ENCODE measurements around the gene ATAD5.

DNA sequence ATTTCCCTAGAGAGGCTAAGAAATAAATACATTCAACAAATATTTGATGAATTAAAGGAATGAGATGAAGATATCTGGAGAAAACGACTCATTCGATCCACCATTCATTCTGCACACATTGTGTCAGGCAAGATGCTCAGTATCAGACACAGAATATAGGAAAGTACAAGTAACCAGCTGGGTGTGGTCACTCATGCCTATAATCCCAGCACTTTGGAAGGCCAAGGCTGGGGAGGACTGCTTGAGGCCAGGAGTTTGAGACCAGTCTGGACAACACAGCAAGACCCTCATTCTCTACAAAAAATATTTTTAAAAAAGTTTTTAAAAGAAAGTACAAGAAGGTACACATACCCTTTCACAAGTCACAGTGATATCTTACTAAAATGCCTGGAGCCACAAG, 49.6 kb upstream of the ATAD5 start:
- TF ChIP-seq EZH2 (conservative IDR thresholded peaks at IDR 0.05; ENCODE audit: low read depth, low read length) (no peak), RELA (CRISPR knock-in tag; IDR thresholded peaks at IDR 0.05) (no peak), ZBTB38 (CRISPR knock-in tag; IDR thresholded peaks at IDR 0.05) (no peak), MTF1 (CRISPR knock-in tag; IDR thresholded peaks at IDR 0.05) (no peak), FOXA3 (CRISPR knock-in tag; IDR thresholded peaks at IDR 0.05) (no peak), ZFX (CRISPR knock-in tag; IDR thresholded peaks at IDR 0.05; ENCODE audit: low read depth) (no peak)
- TF ChIP-seq, protein P1, sequence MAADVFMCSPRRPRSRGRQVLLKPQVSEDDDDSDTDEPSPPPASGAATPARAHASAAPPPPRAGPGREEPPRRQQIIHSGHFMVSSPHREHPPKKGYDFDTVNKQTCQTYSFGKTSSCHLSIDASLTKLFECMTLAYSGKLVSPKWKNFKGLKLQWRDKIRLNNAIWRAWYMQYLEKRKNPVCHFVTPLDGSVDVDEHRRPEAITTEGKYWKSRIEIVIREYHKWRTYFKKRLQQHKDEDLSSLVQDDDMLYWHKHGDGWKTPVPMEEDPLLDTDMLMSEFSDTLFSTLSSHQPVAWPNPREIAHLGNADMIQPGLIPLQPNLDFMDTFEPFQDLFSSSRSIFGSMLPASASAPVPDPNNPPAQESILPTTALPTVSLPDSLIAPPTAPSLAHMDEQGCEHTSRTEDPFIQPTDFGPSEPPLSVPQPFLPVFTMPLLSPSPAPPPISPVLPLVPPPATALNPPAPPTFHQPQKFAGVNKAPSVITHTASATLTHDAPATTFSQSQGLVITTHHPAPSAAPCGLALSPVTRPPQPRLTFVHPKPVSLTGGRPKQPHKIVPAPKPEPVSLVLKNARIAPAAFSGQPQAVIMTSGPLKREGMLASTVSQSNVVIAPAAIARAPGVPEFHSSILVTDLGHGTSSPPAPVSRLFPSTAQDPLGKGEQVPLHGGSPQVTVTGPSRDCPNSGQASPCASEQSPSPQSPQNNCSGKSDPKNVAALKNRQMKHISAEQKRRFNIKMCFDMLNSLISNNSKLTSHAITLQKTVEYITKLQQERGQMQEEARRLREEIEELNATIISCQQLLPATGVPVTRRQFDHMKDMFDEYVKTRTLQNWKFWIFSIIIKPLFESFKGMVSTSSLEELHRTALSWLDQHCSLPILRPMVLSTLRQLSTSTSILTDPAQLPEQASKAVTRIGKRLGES (CRISPR knock-in tag; IDR thresholded peaks at IDR 0.05; ENCODE audit: borderline replicate concordance): no peak

All from HepG2 (cell line).